Mammary epithelial cell (primary cell): ENCODE measurements around the gene PRTFDC1.

Source experiments
- EZH2 ChIP-seq: IDR thresholded peaks from 2 replicates; pipeline ENCODE4 v1.6.1; 2012; ENCODE audit warnings: low read length, inconsistent platforms, borderline replicate concordance
- TF ChIP-seq, protein P1 (sequence below), 2 donors: IDR thresholded peaks in 1 of 2; conservative IDR thresholded peaks in 1 of 2; 2 replicates each; pipeline ENCODE4 v1.5.1; 2011 to 2012; ENCODE audit warnings: inconsistent platforms in 2 of 2, low read length in 2 of 2, mild to moderate bottlenecking in 2 of 2, control low read depth in 1 of 2, low read depth in 1 of 2; ENCODE audit not compliant: insufficient read depth in 1 of 2; ENCODE audit errors: extremely low read depth in 1 of 2

DNA sequence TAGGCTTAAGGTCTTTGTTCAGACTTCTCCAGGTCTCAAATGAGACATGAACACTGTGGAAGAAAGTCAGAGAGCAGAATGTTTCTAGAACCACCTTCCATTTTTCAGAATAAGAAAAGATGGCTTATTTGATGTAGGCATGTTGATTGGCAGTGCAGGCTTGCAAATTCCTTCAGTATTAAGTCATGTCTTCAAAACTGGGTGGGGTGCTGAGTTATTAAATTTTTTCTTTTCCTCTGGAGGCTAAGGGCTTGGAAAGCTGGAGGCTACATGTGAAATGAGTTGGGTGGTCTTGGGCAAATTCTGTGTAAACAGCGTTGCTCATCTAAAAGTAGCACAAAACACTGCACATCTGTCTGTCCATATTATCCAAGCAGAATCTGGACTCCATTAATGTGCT is 62.8 kb downstream of the PRTFDC1 start:
- TF ChIP-seq, protein P1, sequence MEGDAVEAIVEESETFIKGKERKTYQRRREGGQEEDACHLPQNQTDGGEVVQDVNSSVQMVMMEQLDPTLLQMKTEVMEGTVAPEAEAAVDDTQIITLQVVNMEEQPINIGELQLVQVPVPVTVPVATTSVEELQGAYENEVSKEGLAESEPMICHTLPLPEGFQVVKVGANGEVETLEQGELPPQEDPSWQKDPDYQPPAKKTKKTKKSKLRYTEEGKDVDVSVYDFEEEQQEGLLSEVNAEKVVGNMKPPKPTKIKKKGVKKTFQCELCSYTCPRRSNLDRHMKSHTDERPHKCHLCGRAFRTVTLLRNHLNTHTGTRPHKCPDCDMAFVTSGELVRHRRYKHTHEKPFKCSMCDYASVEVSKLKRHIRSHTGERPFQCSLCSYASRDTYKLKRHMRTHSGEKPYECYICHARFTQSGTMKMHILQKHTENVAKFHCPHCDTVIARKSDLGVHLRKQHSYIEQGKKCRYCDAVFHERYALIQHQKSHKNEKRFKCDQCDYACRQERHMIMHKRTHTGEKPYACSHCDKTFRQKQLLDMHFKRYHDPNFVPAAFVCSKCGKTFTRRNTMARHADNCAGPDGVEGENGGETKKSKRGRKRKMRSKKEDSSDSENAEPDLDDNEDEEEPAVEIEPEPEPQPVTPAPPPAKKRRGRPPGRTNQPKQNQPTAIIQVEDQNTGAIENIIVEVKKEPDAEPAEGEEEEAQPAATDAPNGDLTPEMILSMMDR (conservative IDR thresholded peaks at IDR 0.05 in 1 of 2, IDR thresholded peaks at IDR 0.05 in 1 of 2; ENCODE audit: extremely low read depth in 1 of 2, insufficient read depth in 1 of 2, low read depth in 1 of 2, low read length in 2 of 2), result no peak
- TF ChIP-seq EZH2, result no peak
